Neural cell (in vitro differentiated cells): Measurements from ENCODE around the gene CD248. TPM values are rescaled to one million over a fixed set of nuclear protein-coding genes. Genes with fewer than 3 reads are reported as not detected.

Experiments
- H2AFZ ChIP-seq: fragments of 200-600, 300-800 bp; sonication (generic), shearing (Covaris generic); 2 replicates; pipeline ENCODE4 v1.6.0; 2014; ENCODE audit warnings: low read depth, mild to moderate bottlenecking, antibody characterized with exemption, low read length, moderate library complexity
- H3F3A ChIP-seq: fragments of 200-600 bp; shearing (Covaris generic); 2 replicates; pipeline ENCODE4 v1.6.1; 2016; ENCODE audit warnings: mild to moderate bottlenecking, moderate library complexity, mixed read lengths, antibody characterized with exemption, low read length; ENCODE audit not compliant: insufficient read depth, poor library complexity, severe bottlenecking
- H3K27ac ChIP-seq: fragments of 200-600, 300-800 bp; sonication (generic), shearing (Covaris generic); 2 replicates; pipeline ENCODE4 v1.5.1; 2014; ENCODE audit warnings: mild to moderate bottlenecking, low read length, moderate library complexity
- H3K27me3 ChIP-seq: fragments of 300-800, 200-600 bp; sonication (generic), shearing (Covaris generic); 2 replicates; pipeline ENCODE4 v1.6.0; 2014; ENCODE audit warnings: mild to moderate bottlenecking, low read depth, low read length, moderate library complexity; ENCODE audit not compliant: insufficient read depth
- H3K36me3 ChIP-seq: fragments of 300-800, 200-600 bp; sonication (generic), shearing (Covaris generic); 2 replicates; pipeline ENCODE4 v1.5.1; 2014; ENCODE audit warnings: mild to moderate bottlenecking, antibody characterized with exemption, low read length, moderate library complexity; ENCODE audit not compliant: insufficient read depth
- H3K4me2 ChIP-seq: fragments of 300-800, 200-600 bp; sonication (generic), shearing (Covaris generic); 2 replicates; pipeline ENCODE4 v1.6.0; 2014; ENCODE audit warnings: mild to moderate bottlenecking, low read length
- H3K4me3 ChIP-seq: fragments of 300-800, 200-600 bp; sonication (generic), shearing (Covaris generic); 2 replicates; pipeline ENCODE4 v1.5.1; 2014; ENCODE audit warnings: mild to moderate bottlenecking, low read length, moderate library complexity
- H3K79me2 ChIP-seq: fragments of 200-600 bp; shearing (Covaris generic); replicated peaks from 2 replicates; pipeline ENCODE4 v1.6.0; 2014; ENCODE audit warnings: mild to moderate bottlenecking, low read length, moderate library complexity; ENCODE audit not compliant: insufficient read depth
- H3K9ac ChIP-seq: fragments of 300-800, 200-600 bp; sonication (generic), shearing (Covaris generic); 2 replicates; pipeline ENCODE4 v1.6.1; 2016; ENCODE audit warnings: mild to moderate bottlenecking, low read length, mixed read lengths
- H3K9me2 ChIP-seq: fragments of 200-600 bp; shearing (Covaris generic); 2 replicates; pipeline ENCODE4 v1.6.1; 2016; ENCODE audit warnings: mild to moderate bottlenecking, low read length, mixed read lengths; ENCODE audit not compliant: insufficient read depth
- H3K9me3 ChIP-seq: fragments of 200-600, 300-800 bp; sonication (generic), shearing (Covaris generic); 2 replicates; pipeline ENCODE4 v1.6.1; 2016; ENCODE audit warnings: mild to moderate bottlenecking, mixed run types, low read length, moderate library complexity, mixed read lengths
- H4K20me1 ChIP-seq: fragments of 200-600 bp; shearing (Covaris generic); 2 replicates; pipeline ENCODE4 v1.6.1; 2016; ENCODE audit warnings: mild to moderate bottlenecking, mixed run types; ENCODE audit not compliant: insufficient read depth
- EP300 ChIP-seq: fragments of 450-650 bp; conservative IDR thresholded peaks from 2 replicates; pipeline ENCODE4 v1.6.1; 2014; ENCODE audit warnings: antibody characterized with exemption, mild to moderate bottlenecking, moderate library complexity; ENCODE audit not compliant: poor library complexity, severe bottlenecking
- EZH2 ChIP-seq: fragments of 200-600, 300-800 bp; shearing (Covaris generic), sonication (generic); IDR thresholded peaks from 2 replicates; pipeline ENCODE4 v1.6.1; 2014; ENCODE audit warnings: antibody characterized with exemption, low read length, borderline replicate concordance, mild to moderate bottlenecking; ENCODE audit not compliant: insufficient read depth, poor library complexity, severe bottlenecking
- MXI1 ChIP-seq: fragments of 450-650 bp; conservative IDR thresholded peaks from 2 replicates; pipeline ENCODE4 v1.6.1; 2014; ENCODE audit warnings: antibody characterized with exemption, mild to moderate bottlenecking; ENCODE audit not compliant: poor library complexity, severe bottlenecking
- POLR2AphosphoS5 ChIP-seq: IDR thresholded peaks from 2 replicates; pipeline ENCODE4 v1.6.1; 2012
- RAD21 ChIP-seq: fragments of 450-650 bp; conservative IDR thresholded peaks from 2 replicates; pipeline ENCODE4 v1.6.1; 2014; ENCODE audit warnings: antibody characterized with exemption, mild to moderate bottlenecking, moderate library complexity
- REST ChIP-seq: IDR thresholded peaks from 2 replicates; pipeline ENCODE4 v1.6.1; 2012; ENCODE audit warnings: borderline replicate concordance
- SMC3 ChIP-seq: fragments of 450-650 bp; conservative IDR thresholded peaks from 2 replicates; pipeline ENCODE4 v1.6.1; 2014; ENCODE audit warnings: antibody characterized with exemption, mild to moderate bottlenecking, moderate library complexity; ENCODE audit not compliant: poor library complexity
- TAF1 ChIP-seq: IDR thresholded peaks from 2 replicates; pipeline ENCODE4 v1.6.1; 2012; ENCODE audit warnings: low read depth
- polyA plus RNA-seq: library from polyadenylated mRNA; depleted of rRNA; stranded (reverse); fragments of >200 nt; gene quantifications from 2 replicates; pipeline ENCODE4 v1.2.3, GENCODE V29; 2014
- TF ChIP-seq, protein P1 (sequence below): fragments of 450-650 bp; IDR thresholded peaks from 2 replicates; pipeline ENCODE4 v1.5.1; 2014; ENCODE audit warnings: antibody characterized with exemption, mild to moderate bottlenecking, moderate library complexity; ENCODE audit not compliant: poor library complexity, severe bottlenecking

Gene CD248
- polyA plus RNA-seq, 1 donor from 2014 or later: not detected

DNA sequence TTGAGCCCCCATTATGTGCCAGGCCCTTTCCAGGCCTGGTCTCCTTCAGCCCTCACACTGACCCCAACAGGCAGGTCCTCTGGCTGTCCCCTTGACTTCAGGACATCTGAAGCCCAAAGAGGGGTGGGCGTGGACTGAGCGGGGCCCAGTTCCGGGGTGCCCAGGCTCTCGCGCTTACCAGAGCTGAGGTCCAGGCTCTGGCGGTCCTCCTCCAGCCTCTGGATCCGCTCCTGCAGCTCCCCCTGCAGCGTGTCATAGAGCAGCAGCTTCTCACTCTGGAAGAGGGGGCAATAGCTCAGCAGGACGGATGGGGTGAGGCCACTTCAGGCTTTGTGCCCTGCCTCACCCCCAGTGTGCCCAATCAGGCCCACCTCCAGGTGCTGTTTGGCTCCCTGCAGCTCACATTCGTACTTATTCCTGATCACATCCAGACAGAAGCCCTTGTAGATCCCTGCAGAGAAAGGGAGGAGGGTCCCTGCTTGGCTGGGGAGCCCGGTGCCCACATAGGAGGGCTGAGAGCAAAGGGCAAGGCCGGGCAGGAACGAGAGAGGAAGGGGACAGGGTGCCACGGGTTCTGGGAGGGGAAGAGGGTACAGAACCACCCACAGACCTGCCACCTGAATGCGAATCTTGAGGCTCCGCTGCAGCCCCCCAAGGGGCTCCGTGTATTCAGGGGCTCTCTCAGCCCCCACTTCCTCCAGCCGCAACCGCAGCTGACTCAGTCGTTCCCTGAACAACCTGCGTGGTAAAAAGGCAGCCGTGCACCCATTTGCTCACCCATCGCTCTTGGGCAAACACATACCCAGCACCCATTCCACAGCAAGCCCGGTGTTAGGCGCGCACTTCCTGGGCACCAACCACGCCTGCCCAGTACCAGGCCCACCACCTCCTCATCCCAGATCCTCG, 24.0 kb upstream of the CD248 start:
- peaks cover 22% of the 10 kb centered on the region for H3K79me2 ChIP-seq
- TF ChIP-seq POLR2AphosphoS5 (no peak), MXI1 (no peak), REST (no peak), TAF1 (no peak), SMC3 (no peak), EP300 (no peak), RAD21 (no peak), EZH2 (no peak)
- TF ChIP-seq, protein P1, sequence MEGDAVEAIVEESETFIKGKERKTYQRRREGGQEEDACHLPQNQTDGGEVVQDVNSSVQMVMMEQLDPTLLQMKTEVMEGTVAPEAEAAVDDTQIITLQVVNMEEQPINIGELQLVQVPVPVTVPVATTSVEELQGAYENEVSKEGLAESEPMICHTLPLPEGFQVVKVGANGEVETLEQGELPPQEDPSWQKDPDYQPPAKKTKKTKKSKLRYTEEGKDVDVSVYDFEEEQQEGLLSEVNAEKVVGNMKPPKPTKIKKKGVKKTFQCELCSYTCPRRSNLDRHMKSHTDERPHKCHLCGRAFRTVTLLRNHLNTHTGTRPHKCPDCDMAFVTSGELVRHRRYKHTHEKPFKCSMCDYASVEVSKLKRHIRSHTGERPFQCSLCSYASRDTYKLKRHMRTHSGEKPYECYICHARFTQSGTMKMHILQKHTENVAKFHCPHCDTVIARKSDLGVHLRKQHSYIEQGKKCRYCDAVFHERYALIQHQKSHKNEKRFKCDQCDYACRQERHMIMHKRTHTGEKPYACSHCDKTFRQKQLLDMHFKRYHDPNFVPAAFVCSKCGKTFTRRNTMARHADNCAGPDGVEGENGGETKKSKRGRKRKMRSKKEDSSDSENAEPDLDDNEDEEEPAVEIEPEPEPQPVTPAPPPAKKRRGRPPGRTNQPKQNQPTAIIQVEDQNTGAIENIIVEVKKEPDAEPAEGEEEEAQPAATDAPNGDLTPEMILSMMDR: no peak
- H3K36me3 ChIP-seq: no peaks in the 10 kb centered on the region
- H3K9ac ChIP-seq: no peak overlapping the region
- H3K9me3 ChIP-seq: no peaks in the 10 kb centered on the region
- H3K27ac ChIP-seq: no peak overlapping the region
- peaks cover 1% of the 10 kb centered on the region for H3F3A ChIP-seq
- no peak overlapping the region for H2AFZ ChIP-seq
- no peaks in the 10 kb centered on the region for H4K20me1 ChIP-seq
- H3K9me2 ChIP-seq: no peaks in the 10 kb centered on the region
- H3K27me3 ChIP-seq: no peaks in the 10 kb centered on the region
- H3K4me3 ChIP-seq: no peak overlapping the region
- no peak overlapping the region for H3K4me2 ChIP-seq

DNA sequence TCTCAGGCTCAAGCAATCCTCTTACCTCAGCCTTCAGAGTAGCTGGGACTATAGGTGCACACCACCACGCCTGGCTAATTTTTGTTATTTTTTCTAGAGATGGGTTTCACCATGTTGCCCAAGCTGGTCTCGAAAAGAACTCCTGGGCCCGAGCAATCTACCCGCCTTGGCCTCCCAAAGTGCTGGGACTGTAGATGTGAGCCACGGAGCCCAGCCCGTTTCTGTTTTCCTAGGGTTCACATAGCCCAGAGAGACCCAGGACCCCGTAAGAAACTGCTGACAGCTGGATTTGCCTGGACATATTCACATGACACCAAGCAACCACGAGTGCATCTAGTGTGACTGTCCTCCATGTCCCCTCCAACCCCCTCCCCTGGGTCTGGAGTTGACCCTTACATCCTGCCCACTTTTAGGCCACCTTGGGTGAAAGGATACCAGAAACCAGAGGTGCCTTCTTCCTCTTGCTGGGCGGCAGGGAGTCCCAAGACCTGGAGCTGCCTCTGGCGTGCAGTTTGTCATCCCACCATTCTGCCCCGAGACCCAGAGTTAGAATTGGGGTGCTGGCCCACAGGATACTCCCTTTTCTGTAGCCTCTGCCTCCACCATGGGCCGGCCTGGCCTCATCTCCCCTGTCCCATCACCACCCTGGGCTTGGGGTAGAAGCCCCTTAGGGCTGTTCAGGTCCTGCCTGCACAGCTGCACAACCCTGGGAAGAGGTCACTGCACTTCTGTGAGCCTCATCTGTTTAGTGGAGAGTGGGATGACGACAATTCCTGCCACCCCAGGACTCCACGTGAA, 23.0 kb upstream of the CD248 start:
- no peak overlapping the region for H2AFZ ChIP-seq
- H3F3A ChIP-seq: no peaks in the 10 kb centered on the region
- H3K27me3 ChIP-seq: no peaks in the 10 kb centered on the region
- peaks cover 15% of the 10 kb centered on the region for H3K79me2 ChIP-seq
- no peak overlapping the region for H3K9ac ChIP-seq
- no peak overlapping the region for H3K27ac ChIP-seq
- H3K4me3 ChIP-seq: no peak overlapping the region
- H3K4me2 ChIP-seq: no peak overlapping the region
- no peaks in the 10 kb centered on the region for H3K9me2 ChIP-seq
- H4K20me1 ChIP-seq: no peaks in the 10 kb centered on the region
- no peaks in the 10 kb centered on the region for H3K36me3 ChIP-seq
- TF ChIP-seq SMC3 (no peak), TAF1 (no peak), REST (no peak), EP300 (no peak)
- TF ChIP-seq, protein P1: no peak
- no peaks in the 10 kb centered on the region for H3K9me3 ChIP-seq
